LHCN-M2 (cell line): ENCODE results near the gene PPP1R13B. TPM values are rescaled to one million over a fixed set of nuclear protein-coding genes. Genes with fewer than 3 reads are reported as not detected.

Source experiments
- DNase-seq: peaks from one replicate; pipeline ENCODE4 v3.0.0-alpha.2; 2012; ENCODE audit warnings: low read depth
- total RNA-seq: library from RNA; depleted of rRNA; stranded (reverse); fragments of >200 nt; gene quantifications from 2 replicates; pipeline ENCODE4 v1.2.3, GENCODE V29; 2014; rRNA removed

The PPP1R13B gene
- total RNA-seq, 1 experiment from 2014 or later = 1.4 TPM

GRCh38 chr14:103685276-103686211 is 161.8 kb downstream of the PPP1R13B start:
- DNase-seq = no peak

- DNase-seq = no peak
Measured at GRCh38 chr14:103684871-103685270, 162.5 kb downstream of the PPP1R13B start.

- DNase-seq = peak; percentile 41
Measured at GRCh38 chr14:103684471-103684870, 162.9 kb downstream of the PPP1R13B start.

Other genes starting within 250 kb of the PPP1R13B start
- 258 and 283 TPM in 2 replicates for gene KLC1, start 218.4 kb downstream of the PPP1R13B start, total RNA-seq
- 46.7 and 51.7 TPM in 2 replicates for gene XRCC3, start 132.1 kb downstream of the PPP1R13B start, total RNA-seq
- 36.2 and 46.3 TPM in 2 replicates for gene ZFYVE21, start 131.8 kb downstream of the PPP1R13B start, total RNA-seq
- 3.3 and 3.5 TPM in 2 replicates for gene TDRD9, start 80.9 kb upstream of the PPP1R13B start, total RNA-seq
- gene RD3L, start 95.0 kb upstream of the PPP1R13B start, total RNA-seq = not detected in 2 replicates
- 0.19 and 0.34 TPM in 2 replicates for gene ASPG, start 238.1 kb upstream of the PPP1R13B start, total RNA-seq